Measurements from ENCODE around the gene APOC4. TPM values are rescaled to one million over a fixed set of nuclear protein-coding genes. Genes with fewer than 3 reads are reported as not detected.
A peak's percentile ranks its signal among the peaks of the same experiment; 100 is the strongest.
"Not testable (repeated sequence)": the region's sequence is repeated elsewhere in the genome, so short reads cannot be mapped to it uniquely, and the experiment has no call there.

Gene APOC4
- total and polyA plus RNA-seq, 4 donors = 1.0 to 420 (median 275) TPM

GRCh38 chr19:44908836-44909261, 33.2 kb upstream of the APOC4 start (continued):
- TF ChIP-seq, protein P1, sequence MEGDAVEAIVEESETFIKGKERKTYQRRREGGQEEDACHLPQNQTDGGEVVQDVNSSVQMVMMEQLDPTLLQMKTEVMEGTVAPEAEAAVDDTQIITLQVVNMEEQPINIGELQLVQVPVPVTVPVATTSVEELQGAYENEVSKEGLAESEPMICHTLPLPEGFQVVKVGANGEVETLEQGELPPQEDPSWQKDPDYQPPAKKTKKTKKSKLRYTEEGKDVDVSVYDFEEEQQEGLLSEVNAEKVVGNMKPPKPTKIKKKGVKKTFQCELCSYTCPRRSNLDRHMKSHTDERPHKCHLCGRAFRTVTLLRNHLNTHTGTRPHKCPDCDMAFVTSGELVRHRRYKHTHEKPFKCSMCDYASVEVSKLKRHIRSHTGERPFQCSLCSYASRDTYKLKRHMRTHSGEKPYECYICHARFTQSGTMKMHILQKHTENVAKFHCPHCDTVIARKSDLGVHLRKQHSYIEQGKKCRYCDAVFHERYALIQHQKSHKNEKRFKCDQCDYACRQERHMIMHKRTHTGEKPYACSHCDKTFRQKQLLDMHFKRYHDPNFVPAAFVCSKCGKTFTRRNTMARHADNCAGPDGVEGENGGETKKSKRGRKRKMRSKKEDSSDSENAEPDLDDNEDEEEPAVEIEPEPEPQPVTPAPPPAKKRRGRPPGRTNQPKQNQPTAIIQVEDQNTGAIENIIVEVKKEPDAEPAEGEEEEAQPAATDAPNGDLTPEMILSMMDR (IDR thresholded peaks at IDR 0.05; ENCODE audit: low read depth, low read length, missing input control) = no peak
- TF ChIP-seq TAF1 (conservative IDR thresholded peaks at IDR 0.05) (no peak), GABPA (IDR thresholded peaks at IDR 0.05 in 1 of 2, conservative IDR thresholded peaks at IDR 0.05 in 1 of 2) (no peak), ATF3 (IDR thresholded peaks at IDR 0.05) (no peak), HNF4G (IDR thresholded peaks at IDR 0.05) (no peak), JUND (IDR thresholded peaks at IDR 0.05) (no peak), RXRA (IDR thresholded peaks at IDR 0.05) (no peak), FOXA1 (IDR thresholded peaks at IDR 0.05) (no peak)
- TF ChIP-seq, protein P2, sequence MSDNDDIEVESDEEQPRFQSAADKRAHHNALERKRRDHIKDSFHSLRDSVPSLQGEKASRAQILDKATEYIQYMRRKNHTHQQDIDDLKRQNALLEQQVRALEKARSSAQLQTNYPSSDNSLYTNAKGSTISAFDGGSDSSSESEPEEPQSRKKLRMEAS (IDR thresholded peaks at IDR 0.05) = no peak

DNA sequence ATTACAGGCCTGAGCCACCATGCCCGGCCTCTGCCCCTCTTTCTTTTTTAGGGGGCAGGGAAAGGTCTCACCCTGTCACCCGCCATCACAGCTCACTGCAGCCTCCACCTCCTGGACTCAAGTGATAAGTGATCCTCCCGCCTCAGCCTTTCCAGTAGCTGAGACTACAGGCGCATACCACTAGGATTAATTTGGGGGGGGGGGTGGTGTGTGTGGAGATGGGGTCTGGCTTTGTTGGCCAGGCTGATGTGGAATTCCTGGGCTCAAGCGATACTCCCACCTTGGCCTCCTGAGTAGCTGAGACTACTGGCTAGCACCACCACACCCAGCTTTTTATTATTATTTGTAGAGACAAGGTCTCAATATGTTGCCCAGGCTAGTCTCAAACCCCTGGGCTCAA, 32.3 kb upstream of the APOC4 start:
- peak overlapping the region; percentile 2 to 45 for H3K27ac ChIP-seq (ENCODE audit: low read depth in 1 of 2, low read length in 2 of 2)

GRCh38 chr19:44911896-44912295, 30.1 kb upstream of the APOC4 start:
- Histone ChIP-seq H3K27ac (ENCODE audit: low read depth in 1 of 2, low read length in 2 of 2) (peak overlapping the region; percentile 90 to 93), H3K4me1 (ENCODE audit: control insufficient read depth in 4 of 4, insufficient read depth in 4 of 4, low read length in 3 of 4) (peaks cover 3 to 59% (median 39%) of the 10 kb centered on the region in 4 donors)
- not testable (repeated sequence) for H3K36me3 ChIP-seq (ENCODE audit: control insufficient read depth in 4 of 4, insufficient read depth in 3 of 4, low read depth in 1 of 4, low read length in 3 of 4); H3K4me3 ChIP-seq (ENCODE audit: low read depth in 1 of 3, low read length in 3 of 3); H3K9ac ChIP-seq (ENCODE audit: low read depth in 1 of 2, low read length in 2 of 2); H3K27me3 ChIP-seq (ENCODE audit: control insufficient read depth in 4 of 4, insufficient read depth in 4 of 4, low read length in 3 of 4); DNase-seq (ENCODE audit: low spot score); H3K9me3 ChIP-seq (ENCODE audit: control insufficient read depth in 4 of 4, low read length in 3 of 4)
- WGBS = 93% methylated on average over 6 of the region's 6 CpGs

More for the DNA sequence above, 32.3 kb upstream of the APOC4 start:
- WGBS = 77% methylated on average over 5 of the region's 5 CpGs
- Histone ChIP-seq H3K4me3 (ENCODE audit: low read depth in 1 of 3, low read length in 3 of 3) (no peak overlapping the region), H3K9me3 (ENCODE audit: control insufficient read depth in 4 of 4, low read length in 3 of 4) (no peaks in the 10 kb centered on the region), H3K9ac (ENCODE audit: low read depth in 1 of 2, low read length in 2 of 2) (no peak overlapping the region), H3K4me1 (ENCODE audit: control insufficient read depth in 4 of 4, insufficient read depth in 4 of 4, low read length in 3 of 4) (peaks cover 4 to 67% (median 37%) of the 10 kb centered on the region in 4 donors), H3K27me3 (ENCODE audit: control insufficient read depth in 4 of 4, insufficient read depth in 4 of 4, low read length in 3 of 4) (no peaks in the 10 kb centered on the region), H3K36me3 (ENCODE audit: control insufficient read depth in 4 of 4, insufficient read depth in 3 of 4, low read depth in 1 of 4, low read length in 3 of 4) (no peaks in the 10 kb centered on the region)
- TF ChIP-seq GABPA (IDR thresholded peaks at IDR 0.05 in 1 of 2, conservative IDR thresholded peaks at IDR 0.05 in 1 of 2) = no peak
- no peak for TF ChIP-seq SP1 (IDR thresholded peaks at IDR 0.05)
- no peak for TF ChIP-seq NR2F2 (IDR thresholded peaks at IDR 0.05)
- no peak for TF ChIP-seq JUND (IDR thresholded peaks at IDR 0.05)
- no peak for TF ChIP-seq HNF4G (IDR thresholded peaks at IDR 0.05)
- TF ChIP-seq EGR1 (IDR thresholded peaks at IDR 0.05; ENCODE audit: low read depth in 2 of 2) = no peak
- no peak for TF ChIP-seq FOXA1 (IDR thresholded peaks at IDR 0.05)
- TF ChIP-seq TAF1 (conservative IDR thresholded peaks at IDR 0.05) = no peak
- TF ChIP-seq, protein P1 (IDR thresholded peaks at IDR 0.05; ENCODE audit: low read depth, low read length, missing input control) = no peak
- DNase-seq (ENCODE audit: low spot score) = no peak

Data from liver (tissue), 9 donors.